OCI-LY7 (cell line): ENCODE results near the gene SLC25A45.

Source experiments
- EZH2phosphoT487 ChIP-seq: fragments of 200-600 bp; sonication (generic); IDR thresholded peaks from 2 replicates; pipeline ENCODE4 v1.6.1; 2018; ENCODE audit warnings: low read depth, borderline replicate concordance, mild to moderate bottlenecking, mixed run types, antibody characterized with exemption, low read length, moderate library complexity, mixed read lengths
- TF ChIP-seq, protein P1 (sequence below): fragments of 200-600 bp; sonication (generic); conservative IDR thresholded peaks from 2 replicates; pipeline ENCODE4 v1.5.1; 2014; ENCODE audit warnings: mild to moderate bottlenecking, antibody characterized with exemption, low read length, moderate library complexity, mixed read lengths

DNA sequence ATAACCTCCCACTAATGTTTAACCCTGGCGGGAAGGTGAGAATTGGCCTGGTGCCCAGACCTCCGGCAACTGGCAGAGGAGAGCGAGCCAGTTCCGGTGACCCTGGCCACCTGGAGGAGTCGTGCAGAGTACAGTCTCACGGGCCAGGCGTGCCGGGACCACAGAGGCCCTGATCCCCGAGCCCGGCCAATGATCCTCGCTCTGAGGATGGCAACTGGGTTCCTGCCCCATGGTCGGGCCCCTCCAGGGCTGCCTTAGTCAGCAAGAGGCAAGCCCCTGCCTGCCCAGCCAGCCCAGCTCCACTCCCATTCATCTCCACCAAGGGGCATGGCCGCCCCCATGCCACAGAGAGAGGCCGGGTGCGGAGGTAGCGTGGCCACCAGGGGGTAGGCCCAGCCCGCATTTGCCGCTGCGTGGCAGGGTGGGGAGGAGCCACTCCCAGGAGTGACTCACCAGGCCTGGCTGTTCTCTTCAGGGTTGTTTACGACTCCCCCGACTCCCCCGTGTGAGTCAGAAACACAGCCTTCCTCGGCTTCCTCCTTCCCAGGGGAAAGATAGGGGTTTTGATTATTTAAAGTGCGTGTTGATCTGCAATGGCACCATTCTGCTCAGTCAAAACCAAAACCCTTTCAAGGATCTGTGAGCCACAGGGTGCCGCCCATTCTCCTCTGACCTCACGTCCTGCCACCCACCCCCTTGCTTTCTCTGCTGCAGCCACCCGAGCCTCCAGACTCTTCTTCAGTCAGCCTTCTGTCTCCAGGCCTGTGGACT is at the start of gene SLC25A45:
- TF ChIP-seq, protein P1, sequence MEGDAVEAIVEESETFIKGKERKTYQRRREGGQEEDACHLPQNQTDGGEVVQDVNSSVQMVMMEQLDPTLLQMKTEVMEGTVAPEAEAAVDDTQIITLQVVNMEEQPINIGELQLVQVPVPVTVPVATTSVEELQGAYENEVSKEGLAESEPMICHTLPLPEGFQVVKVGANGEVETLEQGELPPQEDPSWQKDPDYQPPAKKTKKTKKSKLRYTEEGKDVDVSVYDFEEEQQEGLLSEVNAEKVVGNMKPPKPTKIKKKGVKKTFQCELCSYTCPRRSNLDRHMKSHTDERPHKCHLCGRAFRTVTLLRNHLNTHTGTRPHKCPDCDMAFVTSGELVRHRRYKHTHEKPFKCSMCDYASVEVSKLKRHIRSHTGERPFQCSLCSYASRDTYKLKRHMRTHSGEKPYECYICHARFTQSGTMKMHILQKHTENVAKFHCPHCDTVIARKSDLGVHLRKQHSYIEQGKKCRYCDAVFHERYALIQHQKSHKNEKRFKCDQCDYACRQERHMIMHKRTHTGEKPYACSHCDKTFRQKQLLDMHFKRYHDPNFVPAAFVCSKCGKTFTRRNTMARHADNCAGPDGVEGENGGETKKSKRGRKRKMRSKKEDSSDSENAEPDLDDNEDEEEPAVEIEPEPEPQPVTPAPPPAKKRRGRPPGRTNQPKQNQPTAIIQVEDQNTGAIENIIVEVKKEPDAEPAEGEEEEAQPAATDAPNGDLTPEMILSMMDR, result peak; percentile 84
- TF ChIP-seq EZH2phosphoT487, result no peak
